H1 (cell line): ENCODE data around the gene ARMC9. TPM values are rescaled to one million over a fixed set of nuclear protein-coding genes. Genes with fewer than 3 reads are reported as not detected.

Experiments used
- BCL11A ChIP-seq, 2 experiments: IDR thresholded peaks; one replicate each; pipeline ENCODE4 v1.6.1; 2011; ENCODE audit warnings: low read depth in 2 of 2, low read length in 2 of 2, mild to moderate bottlenecking in 2 of 2
- CBX5 ChIP-seq: fragments of 300-800, 300-1000 bp; sonication (generic); IDR thresholded peaks from 2 replicates; pipeline ENCODE4 v1.7.1; 2016; ENCODE audit warnings: antibody characterized with exemption, low read length, low read depth
- JUN ChIP-seq: IDR thresholded peaks from 2 replicates; pipeline ENCODE4 v1.6.1; 2011; ENCODE audit warnings: low read depth, mild to moderate bottlenecking, improper control_type of control experiment, low read length
- polyA plus RNA-seq, 7 experiments: library from polyadenylated mRNA; depleted of rRNA in 3 of 7; stranded (reverse) in 5 of 7; unstranded in 2 of 7; fragments of >200 nt in 5 of 7; fragments of 200-250 nt in 2 of 7; gene quantifications; 1 replicate in 5 of 7; 2 replicates in 1 of 7; 4 replicates in 1 of 7; pipeline versions ENCODE4 v1.2.1 to v1.2.3, GENCODE V29; 2011 to 2013; ENCODE audit warnings: missing spikeins in 2 of 7, mixed read lengths in 2 of 7
- total RNA-seq: library from RNA; stranded (reverse); fragmentation: NEBNext Ultra II Directional; extraction: Animal tissue kit (Norgen Biotek cat#: 25700); gene quantifications from 2 replicates; pipeline ENCODE4 v1.2.1, GENCODE V29; 2021

ARMC9 gene
- total and polyA plus RNA-seq, 2 of the 8 experiments (the other 6 are each of a cell fraction or from before 2014, with no cell fraction given): 23.2 to 36.1 TPM

GRCh38 chr2:231357931-231358330 lies 159.5 kb downstream of the ARMC9 start (continued):
- TF ChIP-seq JUN (no peak), BCL11A (IDR thresholded peaks at IDR 0.05; ENCODE audit: low read depth in 2 of 2, low read length in 2 of 2) (no peak), CBX5 (no peak)
